Mammary epithelial cell (primary cell): ENCODE data around the gene FARS2.
A peak's percentile ranks its signal among the peaks of the same experiment; 100 is the strongest.

Source experiments
- CTCF ChIP-seq, 2 donors: IDR thresholded peaks in 1 of 2; conservative IDR thresholded peaks in 1 of 2; 2 replicates each; pipeline ENCODE4 v1.5.1; 2011 to 2012; ENCODE audit warnings: inconsistent platforms in 2 of 2, low read length in 2 of 2, mild to moderate bottlenecking in 2 of 2, control low read depth in 1 of 2, low read depth in 1 of 2; ENCODE audit not compliant: insufficient read depth in 1 of 2; ENCODE audit errors: extremely low read depth in 1 of 2
- EZH2 ChIP-seq: IDR thresholded peaks from 2 replicates; pipeline ENCODE4 v1.6.1; 2012; ENCODE audit warnings: low read length, inconsistent platforms, borderline replicate concordance

GRCh38 chr6:5401845-5402738 lies 140.8 kb downstream of the FARS2 start:
- TF ChIP-seq CTCF (conservative IDR thresholded peaks at IDR 0.05 in 1 of 2, IDR thresholded peaks at IDR 0.05 in 1 of 2; ENCODE audit: extremely low read depth in 1 of 2, insufficient read depth in 1 of 2, low read depth in 1 of 2, low read length in 2 of 2) (peak; percentile 43 to 56), EZH2 (no peak)
